Lower leg skin (tissue), 3 donors: ENCODE measurements around the gene HEXD.

Experiments used
- POLR2A ChIP-seq, 2 donors: fragments of 450-650 bp; IDR thresholded peaks; one replicate each; pipeline ENCODE4 v1.6.1; 2016 to 2017; ENCODE audit warnings: antibody characterized with exemption in 2 of 2, mild to moderate bottlenecking in 1 of 2, moderate library complexity in 1 of 2
- TF ChIP-seq, protein P1 (sequence below), 3 donors: fragments of 450-650 bp; IDR thresholded peaks; one replicate each; pipeline ENCODE4 v1.5.1; 2016; ENCODE audit warnings: antibody characterized with exemption in 3 of 3, mild to moderate bottlenecking in 3 of 3, moderate library complexity in 2 of 3

DNA sequence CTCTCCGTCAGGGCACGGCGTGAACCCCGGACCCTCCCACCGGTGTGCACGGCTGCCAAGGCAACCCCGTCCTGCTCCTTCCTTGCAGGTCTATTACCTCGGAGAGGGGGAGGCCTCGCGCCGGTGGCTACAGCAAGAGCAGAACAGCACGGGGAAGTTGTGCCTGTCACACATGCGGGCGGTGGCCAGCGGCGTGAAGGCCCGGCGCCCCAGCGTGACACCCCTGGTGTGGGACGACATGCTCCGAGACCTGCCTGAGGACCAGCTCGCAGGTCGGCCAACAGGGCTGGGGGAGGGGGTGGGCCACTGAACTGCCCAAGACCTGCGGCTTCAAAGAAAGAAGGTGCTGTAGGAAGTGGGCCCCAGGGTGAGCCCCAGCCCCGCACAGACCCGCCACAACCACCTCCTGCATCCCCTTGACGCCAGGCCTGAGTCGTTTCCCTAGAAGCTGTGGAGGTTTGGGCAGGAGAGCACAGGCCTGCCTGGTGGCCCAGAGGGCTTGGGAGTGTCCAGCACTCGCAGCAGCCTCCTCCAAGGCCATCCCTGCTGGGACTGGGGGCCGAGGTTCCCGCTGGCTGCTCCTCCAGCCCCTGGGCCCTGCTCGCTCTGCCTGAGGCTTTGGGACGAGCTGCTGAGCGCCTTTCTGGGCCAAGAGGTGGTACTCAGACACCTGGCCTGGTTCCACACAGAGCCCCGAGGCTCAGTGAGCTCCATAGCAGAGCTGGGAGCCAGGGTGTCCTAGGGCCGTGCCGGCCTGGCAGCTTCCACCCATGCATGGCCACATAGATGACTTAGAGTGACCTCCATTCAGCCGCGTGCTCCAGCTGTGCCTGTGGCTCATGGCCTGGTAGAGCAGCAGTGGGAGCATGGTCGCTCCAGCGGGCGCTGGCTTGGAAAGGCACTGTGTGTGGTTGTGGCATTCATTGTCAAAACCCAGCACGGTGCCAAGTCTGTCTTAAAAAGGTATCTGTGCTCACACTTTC, 17.7 kb downstream of the HEXD start:
- no peak for TF ChIP-seq POLR2A (IDR thresholded peaks at IDR 0.05)
- TF ChIP-seq, protein P1, sequence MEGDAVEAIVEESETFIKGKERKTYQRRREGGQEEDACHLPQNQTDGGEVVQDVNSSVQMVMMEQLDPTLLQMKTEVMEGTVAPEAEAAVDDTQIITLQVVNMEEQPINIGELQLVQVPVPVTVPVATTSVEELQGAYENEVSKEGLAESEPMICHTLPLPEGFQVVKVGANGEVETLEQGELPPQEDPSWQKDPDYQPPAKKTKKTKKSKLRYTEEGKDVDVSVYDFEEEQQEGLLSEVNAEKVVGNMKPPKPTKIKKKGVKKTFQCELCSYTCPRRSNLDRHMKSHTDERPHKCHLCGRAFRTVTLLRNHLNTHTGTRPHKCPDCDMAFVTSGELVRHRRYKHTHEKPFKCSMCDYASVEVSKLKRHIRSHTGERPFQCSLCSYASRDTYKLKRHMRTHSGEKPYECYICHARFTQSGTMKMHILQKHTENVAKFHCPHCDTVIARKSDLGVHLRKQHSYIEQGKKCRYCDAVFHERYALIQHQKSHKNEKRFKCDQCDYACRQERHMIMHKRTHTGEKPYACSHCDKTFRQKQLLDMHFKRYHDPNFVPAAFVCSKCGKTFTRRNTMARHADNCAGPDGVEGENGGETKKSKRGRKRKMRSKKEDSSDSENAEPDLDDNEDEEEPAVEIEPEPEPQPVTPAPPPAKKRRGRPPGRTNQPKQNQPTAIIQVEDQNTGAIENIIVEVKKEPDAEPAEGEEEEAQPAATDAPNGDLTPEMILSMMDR (IDR thresholded peaks at IDR 0.05), result no peak
